SK-N-SH (cell line): ENCODE data around the gene NUDT13.

Experiments used
- CTCF ChIP-seq: fragments of 200-600 bp; sonication (generic); IDR thresholded peaks from 2 replicates; pipeline ENCODE4 v1.6.1; 2017; ENCODE audit warnings: antibody characterized with exemption, mild to moderate bottlenecking, moderate library complexity
- MXI1 ChIP-seq: IDR thresholded peaks from 2 replicates; pipeline ENCODE4 v1.6.1; 2012; ENCODE audit warnings: mild to moderate bottlenecking, low read depth, low read length, improper control_type of control experiment
- PBX3 ChIP-seq: IDR thresholded peaks from 2 replicates; pipeline ENCODE4; 2012
- RAD21 ChIP-seq: IDR thresholded peaks from 2 replicates; pipeline ENCODE4 v1.6.1; 2012; ENCODE audit warnings: mild to moderate bottlenecking, low read length
- SIN3A ChIP-seq: IDR thresholded peaks from 2 replicates; pipeline ENCODE4 v1.6.1; 2012; ENCODE audit warnings: low read depth, mild to moderate bottlenecking, low read length, moderate library complexity, borderline replicate concordance

DNA sequence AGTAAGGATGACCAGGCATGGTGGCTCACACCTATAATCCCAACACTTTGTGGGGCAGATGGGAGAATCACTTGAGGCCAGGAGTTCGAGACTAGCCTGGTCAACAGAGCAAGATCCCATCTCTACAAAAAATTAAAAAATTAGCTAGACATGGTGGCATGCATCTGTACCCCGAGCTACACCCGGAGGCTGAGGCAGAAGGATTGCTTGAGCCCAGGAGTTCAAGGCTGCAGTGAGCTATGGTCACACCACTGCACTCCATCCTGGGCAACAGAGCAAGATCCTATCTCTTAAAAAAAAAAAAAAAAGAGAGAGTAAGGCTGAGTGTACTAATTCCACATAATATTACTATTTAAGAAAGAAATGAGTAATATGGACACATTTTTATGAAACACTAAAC lies 17.4 kb upstream of the NUDT13 start:
- TF ChIP-seq PBX3 (no peak), MXI1 (no peak), SIN3A (no peak), CTCF (no peak), RAD21 (no peak)
